Kidney glomerular epithelial cell (primary cell): ENCODE results near the gene INTS1.
"Not testable (repeated sequence)": the region's sequence is repeated elsewhere in the genome, so short reads cannot be mapped to it uniquely, and the experiment has no call there.

ENCODE experiments used
- DNase-seq: peaks from one replicate; lab custom pipeline; 2025; lab: John Stamatoyannopoulos, UW

INTS1 gene

GRCh38 chr7:1445341-1445740, 58.8 kb downstream of the INTS1 start:
- DNase-seq = no peak

DNA sequence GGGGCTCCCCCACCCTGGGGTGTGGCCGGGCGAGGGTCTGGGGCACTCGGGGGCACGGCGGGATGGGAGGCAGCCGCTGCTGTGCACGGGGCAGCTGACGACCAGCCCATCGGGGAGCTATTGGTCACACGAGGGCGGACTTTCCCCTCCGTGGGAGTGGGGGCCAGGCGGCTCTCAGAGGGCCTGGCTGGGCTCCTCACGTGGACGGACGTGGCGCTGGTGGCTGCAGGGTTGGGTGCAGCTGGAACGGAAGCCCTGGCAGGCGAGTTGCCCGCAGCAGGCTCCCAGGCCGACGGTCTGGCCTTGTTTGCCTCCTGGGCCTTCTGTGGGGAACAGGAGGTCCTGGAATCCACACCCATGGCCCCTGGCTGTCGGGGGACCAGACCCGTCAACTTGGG, 59.3 kb downstream of the INTS1 start:
- no peak for DNase-seq

DNA sequence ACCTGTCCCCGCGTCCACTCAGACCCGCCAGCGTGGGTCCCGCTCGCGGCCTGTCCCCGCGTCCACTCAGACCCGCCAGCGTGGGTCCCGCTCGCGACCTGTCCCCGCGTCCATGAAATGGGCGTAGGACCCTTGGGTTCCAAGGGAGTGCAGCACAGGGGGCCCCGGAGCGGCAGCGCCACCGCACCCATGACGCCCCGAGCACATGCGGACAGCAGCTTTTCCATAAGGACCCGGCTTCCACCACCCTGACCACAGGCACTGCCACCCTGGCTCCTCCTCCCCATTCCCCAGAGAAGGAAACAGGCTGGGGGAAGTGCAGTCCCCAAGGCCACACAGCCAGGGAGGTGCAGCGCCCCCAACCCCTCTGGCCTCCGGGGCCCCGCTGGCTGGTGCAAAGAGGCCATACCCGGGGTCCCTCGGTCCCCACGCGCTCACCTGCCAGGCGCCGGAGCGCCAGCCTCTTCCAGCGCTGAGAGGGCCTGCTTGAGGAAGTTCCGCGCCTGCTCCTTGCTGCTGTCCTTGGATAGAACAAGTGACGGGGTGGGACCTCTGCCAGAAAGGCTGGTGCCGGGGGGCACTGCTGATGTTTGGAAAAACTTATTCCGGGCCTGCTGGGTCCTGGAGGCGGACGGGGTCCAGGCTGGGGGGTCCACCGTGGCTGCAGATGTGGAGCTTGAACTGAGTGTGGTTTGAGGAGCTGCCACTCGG, 59.8 kb downstream of the INTS1 start:
- DNase-seq = no peak

GRCh38 chr7:1443587-1444200, 60.5 kb downstream of the INTS1 start:
- DNase-seq = not testable (repeated sequence)

GRCh38 chr7:1442355-1443124, 61.6 kb downstream of the INTS1 start:
- DNase-seq = no peak

- no peak for DNase-seq
Measured at GRCh38 chr7:1441615-1442354, 62.4 kb downstream of the INTS1 start.

DNA sequence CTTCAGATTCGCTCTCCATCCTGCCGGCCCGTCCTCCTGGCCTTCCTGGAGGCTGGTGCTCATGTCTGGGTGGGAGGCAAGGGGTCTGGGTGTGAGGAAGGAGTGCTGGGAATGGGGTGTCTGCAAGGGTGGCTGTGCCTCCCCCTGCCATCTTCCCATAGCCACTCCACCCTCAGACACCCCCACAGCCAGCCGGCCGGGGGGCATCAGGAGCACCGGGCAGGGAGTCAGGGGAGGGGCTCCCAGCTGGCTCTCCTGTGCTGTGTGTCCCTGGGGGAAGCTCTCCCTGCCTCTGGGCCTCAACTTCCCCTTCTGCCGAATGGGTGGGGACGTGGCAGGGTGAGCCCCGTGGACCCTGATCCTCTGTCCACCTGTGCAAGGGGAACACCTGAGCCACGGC, 63.6 kb downstream of the INTS1 start:
- no peak for DNase-seq

- DNase-seq = no peak
Measured at GRCh38 chr7:1439373-1440363, 64.5 kb downstream of the INTS1 start.

- DNase-seq = no peak
Measured at GRCh38 chr7:1438821-1439220, 65.4 kb downstream of the INTS1 start.

DNA sequence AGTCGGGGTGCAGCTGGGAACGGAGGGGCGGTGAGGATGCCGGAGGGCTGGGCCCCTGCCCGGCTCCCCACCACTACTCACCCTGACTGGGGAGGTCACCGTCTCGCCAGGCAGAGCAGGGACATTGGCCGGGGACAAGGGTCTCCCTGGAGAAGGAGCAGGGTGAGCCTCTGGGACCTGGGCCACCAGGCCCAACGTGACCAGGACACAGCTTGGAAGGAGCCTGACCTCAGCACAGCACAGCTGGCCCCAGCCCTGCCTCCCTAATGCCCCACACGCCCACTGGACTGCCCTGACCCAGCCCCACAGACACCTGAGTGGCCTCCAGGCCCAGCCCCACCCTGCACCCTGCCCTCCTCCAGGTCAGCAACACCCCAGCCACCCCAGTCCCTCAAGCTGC, 66.0 kb downstream of the INTS1 start:
- DNase-seq = no peak

GRCh38 chr7:1437155-1437880, 66.9 kb downstream of the INTS1 start:
- no peak for DNase-seq

GRCh38 chr7:1436608-1437007, 67.6 kb downstream of the INTS1 start:
- DNase-seq = no peak

- no peak for DNase-seq
Measured at GRCh38 chr7:1434891-1435670, 69.1 kb downstream of the INTS1 start.

DNA sequence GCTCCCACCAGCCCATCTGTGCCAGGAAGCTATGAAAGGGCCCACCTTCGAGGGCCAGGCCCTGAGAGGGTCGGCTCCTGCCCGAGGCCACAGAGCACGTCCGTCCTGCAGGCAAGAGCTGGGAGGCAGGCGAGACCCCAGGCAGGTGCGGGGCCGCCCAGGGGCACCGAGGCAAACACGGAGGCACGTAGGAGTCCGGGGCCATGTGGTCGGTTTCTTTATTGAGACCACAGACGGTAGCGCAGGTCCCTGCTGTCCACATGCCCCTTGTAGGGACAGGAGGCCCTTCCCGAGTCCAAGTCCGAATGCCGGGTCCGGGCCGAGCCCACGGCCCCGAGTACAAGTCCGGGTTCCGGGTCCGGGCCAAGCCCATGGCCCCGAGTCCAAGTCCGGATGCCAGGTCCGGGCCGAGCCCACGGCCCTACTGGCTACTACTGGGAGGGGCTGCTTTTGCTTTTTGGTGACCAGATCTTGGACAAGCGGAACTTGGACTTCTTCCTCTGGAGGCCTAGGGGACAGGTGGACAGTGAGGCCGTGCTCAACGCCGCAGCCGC, 69.9 kb downstream of the INTS1 start:
- no peak for DNase-seq

DNA sequence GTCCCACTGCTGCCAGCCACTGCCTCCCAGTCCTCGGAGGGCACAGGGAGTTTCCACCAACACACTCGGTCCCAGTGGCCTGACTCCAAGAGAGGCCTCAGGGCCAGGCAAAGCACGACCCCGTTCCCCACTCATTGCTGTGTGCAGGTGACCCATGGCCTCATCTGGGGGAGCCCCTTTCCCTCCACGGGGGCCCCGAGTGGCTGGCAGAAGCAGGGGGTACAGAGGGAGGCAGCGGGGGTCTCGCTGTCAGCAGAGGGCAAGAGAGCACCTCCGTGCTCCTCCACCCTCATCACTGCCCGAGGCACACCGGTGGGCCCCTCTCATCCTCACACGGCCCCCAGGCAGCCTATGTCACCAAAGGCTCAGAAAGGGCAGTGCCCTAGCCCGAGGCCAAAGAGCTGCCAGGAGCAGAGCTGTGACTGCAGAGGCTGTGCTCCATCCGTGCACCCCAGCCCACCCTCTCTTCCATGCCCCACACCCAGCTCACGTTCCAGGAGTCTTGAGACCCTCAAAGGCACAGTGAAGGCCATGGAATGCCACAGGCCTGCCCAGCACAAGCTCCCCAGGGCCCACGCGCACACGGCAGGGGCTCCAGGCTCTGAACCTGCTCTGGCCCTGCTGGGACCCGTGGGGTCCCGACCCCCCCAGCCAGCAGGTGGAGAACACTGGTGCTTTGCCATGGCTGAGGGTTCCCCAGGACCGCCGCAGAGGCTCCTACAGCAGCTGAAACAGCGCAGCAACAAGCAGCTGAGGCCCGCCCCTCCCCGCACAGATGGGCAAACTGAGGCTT, 70.9 kb downstream of the INTS1 start:
- DNase-seq = no peak

- DNase-seq = no peak
Measured at GRCh38 chr7:1432411-1433082, 71.6 kb downstream of the INTS1 start.

DNA sequence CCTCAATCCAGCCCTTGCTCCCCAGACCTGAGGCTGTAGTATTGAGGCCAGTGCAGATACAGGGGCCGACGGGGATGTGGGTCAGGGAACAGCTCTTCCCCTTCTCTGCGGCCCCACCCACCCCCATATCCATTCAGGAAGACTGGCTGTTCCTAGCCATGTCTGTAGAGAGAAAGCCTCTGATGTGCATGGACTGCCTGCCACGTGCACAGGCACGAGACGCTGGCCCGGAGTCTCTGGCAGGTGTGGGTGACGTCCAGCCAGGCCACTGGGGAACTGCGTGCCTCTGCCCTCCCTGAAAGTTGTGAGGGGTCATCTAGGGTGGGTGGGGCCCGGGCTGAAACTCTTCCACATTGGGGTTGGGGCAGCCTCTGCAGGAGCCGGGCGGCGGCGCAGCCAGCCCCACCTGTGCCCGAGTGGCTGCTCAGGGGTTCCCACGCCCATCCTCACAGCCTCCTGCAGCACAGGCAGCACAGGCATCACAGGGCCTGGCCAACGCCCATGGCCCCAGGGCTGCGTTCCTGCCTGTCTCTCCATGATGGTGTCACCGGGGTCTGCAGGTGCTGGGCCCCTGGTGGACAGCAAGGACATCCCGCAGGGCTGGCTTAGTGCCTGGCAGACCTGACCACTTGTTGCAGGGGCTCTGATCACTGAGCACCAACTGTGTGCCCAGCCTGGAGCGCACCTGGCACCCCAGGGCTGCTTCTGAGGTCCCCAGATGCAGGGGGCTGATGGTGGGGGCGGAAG, 72.4 kb downstream of the INTS1 start:
- no peak for DNase-seq
